ENCODE data around the gene FAM83C. TPM values are rescaled to one million over a fixed set of nuclear protein-coding genes. Genes with fewer than 3 reads are reported as not detected.
A peak's percentile ranks its signal among the peaks of the same experiment; 100 is the strongest.

FAM83C gene
- total RNA-seq, 4 donors from 2014 or later, result 29.3 to 68.8 (median 65.0) TPM

DNA sequence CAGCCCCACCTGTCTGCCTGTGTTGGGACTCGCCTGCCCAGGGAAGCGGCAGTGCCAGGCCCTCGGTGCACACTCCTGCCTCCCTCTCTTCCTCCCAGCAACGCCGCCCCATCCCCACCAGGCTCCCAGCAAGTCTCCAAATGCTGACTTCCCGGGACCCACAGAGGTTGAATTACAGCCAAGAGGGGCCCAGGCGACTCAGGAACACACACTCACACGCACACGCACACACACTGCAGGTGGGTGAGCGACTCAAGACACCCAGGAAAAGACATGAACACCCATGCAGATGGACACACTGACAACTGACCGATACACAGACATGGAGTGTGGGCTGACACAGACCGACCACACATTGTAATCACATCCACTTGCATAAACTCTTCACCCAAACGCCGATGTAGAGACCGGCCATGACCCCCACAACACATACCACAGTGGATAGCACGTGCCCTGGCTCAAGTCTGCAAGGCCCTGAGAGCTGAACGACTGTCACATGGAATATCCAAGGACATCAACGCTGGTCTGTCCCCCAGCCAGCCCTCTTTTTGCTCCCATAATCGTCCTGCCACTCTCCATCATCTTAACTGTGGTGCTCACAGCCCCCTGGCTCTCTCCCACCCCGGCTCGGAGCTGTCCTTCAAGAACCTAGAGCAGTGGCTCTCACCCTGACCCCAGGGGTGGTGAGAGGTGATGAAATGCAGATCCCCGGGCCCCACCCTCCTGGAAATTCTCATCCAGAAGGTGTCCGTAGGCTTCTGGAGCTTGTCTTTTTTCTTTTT is 470 bp upstream of the FAM83C start:
- H3K27me3 ChIP-seq, result peaks cover 8% of the 10 kb centered on the region
- no peaks in the 10 kb centered on the region for H3K9me3 ChIP-seq
- TF ChIP-seq CTCF (IDR thresholded peaks at IDR 0.05) (no peak), EP300 (IDR thresholded peaks at IDR 0.05) (no peak), POLR2AphosphoS5 (IDR thresholded peaks at IDR 0.05) (no peak), POLR2A (IDR thresholded peaks at IDR 0.05) (no peak)
- no peak for DNase-seq (ENCODE audit: low spot score in 2 of 2)
- 55% methylated on average over 20 of the region's 23 CpGs for WGBS
- H3K36me3 ChIP-seq, result no peaks in the 10 kb centered on the region
- H3K4me1 ChIP-seq, result peaks cover 22% of the 10 kb centered on the region
- no peak overlapping the region for H3K27ac ChIP-seq
- peak overlapping the region; percentile 42 for H3K4me3 ChIP-seq

GRCh38 chr20:35290887-35291417 is 1.3 kb downstream of the FAM83C start:
- no peak overlapping the region for H3K27ac ChIP-seq
- peak overlapping the region; percentile 42 for H3K4me3 ChIP-seq
- peaks cover 4% of the 10 kb centered on the region for H3K27me3 ChIP-seq
- TF ChIP-seq EP300 (IDR thresholded peaks at IDR 0.05) (no peak), POLR2A (IDR thresholded peaks at IDR 0.05) (no peak), CTCF (IDR thresholded peaks at IDR 0.05) (no peak), POLR2AphosphoS5 (IDR thresholded peaks at IDR 0.05) (no peak)
- H3K36me3 ChIP-seq, result no peaks in the 10 kb centered on the region
- no peaks in the 10 kb centered on the region for H3K9me3 ChIP-seq
- WGBS, result 61% methylated on average over 3 of the region's 7 CpGs
- peaks cover 22% of the 10 kb centered on the region for H3K4me1 ChIP-seq
- DNase-seq (ENCODE audit: low spot score in 2 of 2), result no peak

GRCh38 chr20:35290186-35290886 is 1.9 kb downstream of the FAM83C start:
- peaks cover 25% of the 10 kb centered on the region for H3K4me1 ChIP-seq
- WGBS, result 49% methylated on average over 5 of the region's 7 CpGs
- no peak for DNase-seq (ENCODE audit: low spot score in 2 of 2)
- peaks cover 4% of the 10 kb centered on the region for H3K27me3 ChIP-seq
- TF ChIP-seq CTCF (IDR thresholded peaks at IDR 0.05) (no peak), POLR2A (IDR thresholded peaks at IDR 0.05) (no peak), POLR2AphosphoS5 (IDR thresholded peaks at IDR 0.05) (no peak), EP300 (IDR thresholded peaks at IDR 0.05) (no peak)
- H3K27ac ChIP-seq, result no peak overlapping the region
- H3K4me3 ChIP-seq, result peak overlapping the region; percentile 42
- no peaks in the 10 kb centered on the region for H3K9me3 ChIP-seq
- no peaks in the 10 kb centered on the region for H3K36me3 ChIP-seq

GRCh38 chr20:35288325-35289060 is 3.7 kb downstream of the FAM83C start:
- Histone ChIP-seq H3K9me3 (no peaks in the 10 kb centered on the region), H3K36me3 (no peaks in the 10 kb centered on the region), H3K27ac (no peak overlapping the region), H3K4me3 (no peak overlapping the region), H3K4me1 (peaks cover 36% of the 10 kb centered on the region), H3K27me3 (no peaks in the 10 kb centered on the region)
- WGBS, result 82% methylated on average over 9 of the region's 19 CpGs
- no peak for DNase-seq (ENCODE audit: low spot score in 2 of 2)
- no peak for TF ChIP-seq POLR2AphosphoS5 (IDR thresholded peaks at IDR 0.05)
- TF ChIP-seq EP300 (IDR thresholded peaks at IDR 0.05), result no peak
- TF ChIP-seq POLR2A (IDR thresholded peaks at IDR 0.05), result no peak

- no peak for DNase-seq (ENCODE audit: low spot score in 2 of 2)
- 95% methylated on average over 15 of the region's 28 CpGs for WGBS
These were observed 4.5 kb downstream of the FAM83C start for GRCh38 chr20:35287509-35288324.

More at GRCh38 chr20:35287509-35288324, 4.5 kb downstream of the FAM83C start:
- Histone ChIP-seq H3K4me1 (peaks cover 43% of the 10 kb centered on the region), H3K36me3 (no peaks in the 10 kb centered on the region), H3K27me3 (no peaks in the 10 kb centered on the region), H3K4me3 (no peak overlapping the region), H3K9me3 (no peaks in the 10 kb centered on the region), H3K27ac (no peak overlapping the region)
- no peak for TF ChIP-seq EP300 (IDR thresholded peaks at IDR 0.05)
- TF ChIP-seq CTCF (IDR thresholded peaks at IDR 0.05), result no peak
- no peak for TF ChIP-seq POLR2AphosphoS5 (IDR thresholded peaks at IDR 0.05)
- no peak for TF ChIP-seq POLR2A (IDR thresholded peaks at IDR 0.05)

All from suprapubic skin (tissue), 4 donors.